Measurements from ENCODE around the gene IL17REL.

Gene IL17REL

GRCh38 chr22:50045211-50046018 lies 32.9 kb upstream of the IL17REL start:
- no peak for DNase-seq

- no peak for DNase-seq
These were observed 32.0 kb upstream of the IL17REL start for GRCh38 chr22:50044485-50045118.

- DNase-seq = no peak
These were observed 28.9 kb upstream of the IL17REL start for GRCh38 chr22:50041361-50042065.

GRCh38 chr22:50040717-50041116 lies 28.2 kb upstream of the IL17REL start:
- DNase-seq = no peak

- DNase-seq = no peak
These were observed 27.3 kb upstream of the IL17REL start for GRCh38 chr22:50039669-50040443.

GRCh38 chr22:50035976-50036724 lies 23.6 kb upstream of the IL17REL start:
- DNase-seq = no peak

GRCh38 chr22:50035131-50035881 lies 22.7 kb upstream of the IL17REL start:
- DNase-seq = no peak

- DNase-seq = no peak
These were observed 21.8 kb upstream of the IL17REL start for GRCh38 chr22:50034126-50035081.

GRCh38 chr22:50032941-50033601 lies 20.5 kb upstream of the IL17REL start:
- DNase-seq = no peak

GRCh38 chr22:50032109-50032871 lies 19.7 kb upstream of the IL17REL start:
- DNase-seq = no peak

- DNase-seq = no peak
These were observed 18.9 kb upstream of the IL17REL start for GRCh38 chr22:50031189-50032091.

GRCh38 chr22:50030297-50031188 lies 18.0 kb upstream of the IL17REL start:
- peak; percentile 67 for DNase-seq

GRCh38 chr22:50027639-50028537 lies 15.3 kb upstream of the IL17REL start:
- DNase-seq = no peak

GRCh38 chr22:50025993-50026392 lies 13.4 kb upstream of the IL17REL start:
- no peak for DNase-seq

- no peak for DNase-seq
These were observed 9.7 kb upstream of the IL17REL start for GRCh38 chr22:50022171-50022819.
